ENCODE data around the gene SLC40A1. TPM values are rescaled to one million over a fixed set of nuclear protein-coding genes. Genes with fewer than 3 reads are reported as not detected.
"Not testable (repeated sequence)": the region's sequence is repeated elsewhere in the genome, so short reads cannot be mapped to it uniquely, and the experiment has no call there.

The SLC40A1 gene
- total RNA-seq, 2 experiments from 2014 or later = 7.4 to 8.2 TPM

- no peaks in the 10 kb centered on the region for H3K27me3 ChIP-seq (ENCODE audit: control insufficient read depth in 1 of 2, insufficient read depth in 2 of 2, low read length in 2 of 2)
- ATAC-seq (ENCODE audit: poor library complexity) (no peak), DNase-seq (no peak)
- POLR2A ChIA-PET = interaction anchor here (1.5 kb wide), 1 partner anchor 22 kb away, joined by 4 read pairs; the partner anchor contains the start of gene SLC40A1
- H3K27ac ChIP-seq (ENCODE audit: low read depth in 1 of 2, low read length in 2 of 2) = no peak overlapping the region
- H3K4me3 Mint-ChIP-seq = no peak overlapping the region
- no peaks in the 10 kb centered on the region for H3K36me3 Mint-ChIP-seq (ENCODE audit: low read depth)
- TF ChIP-seq, protein P1, sequence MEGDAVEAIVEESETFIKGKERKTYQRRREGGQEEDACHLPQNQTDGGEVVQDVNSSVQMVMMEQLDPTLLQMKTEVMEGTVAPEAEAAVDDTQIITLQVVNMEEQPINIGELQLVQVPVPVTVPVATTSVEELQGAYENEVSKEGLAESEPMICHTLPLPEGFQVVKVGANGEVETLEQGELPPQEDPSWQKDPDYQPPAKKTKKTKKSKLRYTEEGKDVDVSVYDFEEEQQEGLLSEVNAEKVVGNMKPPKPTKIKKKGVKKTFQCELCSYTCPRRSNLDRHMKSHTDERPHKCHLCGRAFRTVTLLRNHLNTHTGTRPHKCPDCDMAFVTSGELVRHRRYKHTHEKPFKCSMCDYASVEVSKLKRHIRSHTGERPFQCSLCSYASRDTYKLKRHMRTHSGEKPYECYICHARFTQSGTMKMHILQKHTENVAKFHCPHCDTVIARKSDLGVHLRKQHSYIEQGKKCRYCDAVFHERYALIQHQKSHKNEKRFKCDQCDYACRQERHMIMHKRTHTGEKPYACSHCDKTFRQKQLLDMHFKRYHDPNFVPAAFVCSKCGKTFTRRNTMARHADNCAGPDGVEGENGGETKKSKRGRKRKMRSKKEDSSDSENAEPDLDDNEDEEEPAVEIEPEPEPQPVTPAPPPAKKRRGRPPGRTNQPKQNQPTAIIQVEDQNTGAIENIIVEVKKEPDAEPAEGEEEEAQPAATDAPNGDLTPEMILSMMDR (IDR thresholded peaks at IDR 0.05) = no peak
- no peaks in the 10 kb centered on the region for H3K9me3 Mint-ChIP-seq
- H3K4me1 Mint-ChIP-seq (ENCODE audit: low read depth) = no peaks in the 10 kb centered on the region
- CTCF ChIA-PET = interaction anchor here (1.5 kb wide), 1 partner anchor 31 kb away, joined by 3 read pairs; no protein-coding TSS in a partner anchor
- H3K27me3 Mint-ChIP-seq = no peaks in the 10 kb centered on the region
- no peak overlapping the region for H3K27ac Mint-ChIP-seq
- H3K9me3 ChIP-seq (ENCODE audit: control insufficient read depth in 1 of 2, insufficient read depth in 1 of 2, low read length in 2 of 2) = no peaks in the 10 kb centered on the region
- H3K4me3 ChIP-seq (ENCODE audit: low read length) = no peak overlapping the region
- no peaks in the 10 kb centered on the region for H3K36me3 ChIP-seq (ENCODE audit: insufficient read depth, low read length)
- intact Hi-C loops (cut with DNase I, micrococcal nuclease) = no loop called here
- no peaks in the 10 kb centered on the region for H3K4me1 ChIP-seq (ENCODE audit: insufficient read depth, low read length)
Observed at GRCh38 chr2:189602233-189602632, 21.6 kb upstream of the SLC40A1 start.

- POLR2A ChIA-PET; H3K36me3 Mint-ChIP-seq (ENCODE audit: low read depth); H3K9me3 Mint-ChIP-seq; H3K9me3 ChIP-seq (ENCODE audit: control insufficient read depth in 1 of 2, insufficient read depth in 1 of 2, low read length in 2 of 2); H3K27ac Mint-ChIP-seq; H3K4me1 ChIP-seq (ENCODE audit: insufficient read depth, low read length); H3K27me3 Mint-ChIP-seq; CTCF ChIA-PET; ATAC-seq (ENCODE audit: poor library complexity); H3K4me3 ChIP-seq (ENCODE audit: low read length); H3K27ac ChIP-seq (ENCODE audit: low read depth in 1 of 2, low read length in 2 of 2); DNase-seq; H3K36me3 ChIP-seq (ENCODE audit: insufficient read depth, low read length); H3K27me3 ChIP-seq (ENCODE audit: control insufficient read depth in 1 of 2, insufficient read depth in 2 of 2, low read length in 2 of 2); intact Hi-C loops (cut with DNase I, micrococcal nuclease); H3K4me1 Mint-ChIP-seq (ENCODE audit: low read depth); H3K4me3 Mint-ChIP-seq: not testable (repeated sequence)
Observed at GRCh38 chr2:189601652-189602051, 21.1 kb upstream of the SLC40A1 start.

DNA sequence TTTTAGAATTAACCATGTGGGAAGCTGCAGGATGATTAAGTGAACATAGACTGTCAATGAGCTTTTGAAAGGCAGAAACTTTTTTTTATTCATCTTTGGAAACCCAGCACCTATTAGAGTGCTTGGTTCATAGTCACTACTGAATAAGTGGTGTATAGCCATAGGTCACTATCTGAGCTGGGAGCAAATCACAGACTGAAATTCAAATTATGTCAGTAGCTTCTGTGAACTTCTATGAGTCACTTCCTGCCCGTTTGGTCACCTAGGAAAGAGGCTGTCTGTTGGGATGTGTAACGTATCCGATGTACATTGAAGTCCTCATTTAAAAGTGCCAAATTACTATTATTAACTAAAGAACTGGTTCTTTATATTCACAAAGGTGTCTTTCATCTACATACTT is 20.5 kb upstream of the SLC40A1 start:
- ChIA-PET POLR2A (no interaction called here), CTCF (no interaction called here)
- Histone ChIP-seq H3K4me1 (ENCODE audit: insufficient read depth, low read length) (no peaks in the 10 kb centered on the region), H3K27me3 (ENCODE audit: control insufficient read depth in 1 of 2, insufficient read depth in 2 of 2, low read length in 2 of 2) (no peaks in the 10 kb centered on the region), H3K4me3 (ENCODE audit: low read length) (no peak overlapping the region), H3K27ac (ENCODE audit: low read depth in 1 of 2, low read length in 2 of 2) (no peak overlapping the region), H3K36me3 (ENCODE audit: insufficient read depth, low read length) (no peaks in the 10 kb centered on the region), H3K9me3 (ENCODE audit: control insufficient read depth in 1 of 2, insufficient read depth in 1 of 2, low read length in 2 of 2) (no peaks in the 10 kb centered on the region)
- intact Hi-C loops (cut with DNase I, micrococcal nuclease) = no loop called here
- TF ChIP-seq, protein P1 (IDR thresholded peaks at IDR 0.05) = no peak
- no peaks in the 10 kb centered on the region for H3K27me3 Mint-ChIP-seq
- no peak overlapping the region for H3K27ac Mint-ChIP-seq
- no peaks in the 10 kb centered on the region for H3K36me3 Mint-ChIP-seq (ENCODE audit: low read depth)
- H3K4me1 Mint-ChIP-seq (ENCODE audit: low read depth) = no peaks in the 10 kb centered on the region
- H3K4me3 Mint-ChIP-seq = no peak overlapping the region
- peak in 3 of 14 experiments; percentile 7 to 29 (median 21) for DNase-seq
- H3K9me3 Mint-ChIP-seq = no peaks in the 10 kb centered on the region
- ATAC-seq (ENCODE audit: poor library complexity) = peak; percentile 58

- ChIA-PET CTCF (no interaction called here), POLR2A (no interaction called here)
- TF ChIP-seq, protein P1 (IDR thresholded peaks at IDR 0.05) = no peak
- no peak for ATAC-seq (ENCODE audit: poor library complexity)
- Mint-ChIP-seq H3K4me1 (ENCODE audit: low read depth) (no peaks in the 10 kb centered on the region), H3K27ac (no peak overlapping the region), H3K4me3 (no peak overlapping the region), H3K36me3 (ENCODE audit: low read depth) (no peaks in the 10 kb centered on the region), H3K27me3 (no peaks in the 10 kb centered on the region), H3K9me3 (no peaks in the 10 kb centered on the region)
- no peaks in the 10 kb centered on the region for H3K27me3 ChIP-seq (ENCODE audit: control insufficient read depth in 1 of 2, insufficient read depth in 2 of 2, low read length in 2 of 2)
- no peaks in the 10 kb centered on the region for H3K36me3 ChIP-seq (ENCODE audit: insufficient read depth, low read length)
- peaks cover 3% of the 10 kb centered on the region for H3K4me1 ChIP-seq (ENCODE audit: insufficient read depth, low read length)
- intact Hi-C loops (cut with DNase I, micrococcal nuclease) = no loop called here
- DNase-seq = no peak
- H3K9me3 ChIP-seq (ENCODE audit: control insufficient read depth in 1 of 2, insufficient read depth in 1 of 2, low read length in 2 of 2) = no peaks in the 10 kb centered on the region
- no peak overlapping the region for H3K27ac ChIP-seq (ENCODE audit: low read depth in 1 of 2, low read length in 2 of 2)
- no peak overlapping the region for H3K4me3 ChIP-seq (ENCODE audit: low read length)
Observed at GRCh38 chr2:189599245-189599644, 18.7 kb upstream of the SLC40A1 start.

Measured in CD4-positive, alpha-beta T cell (primary cell).